ENCODE data around the gene RREB1.

The RREB1 gene

DNA sequence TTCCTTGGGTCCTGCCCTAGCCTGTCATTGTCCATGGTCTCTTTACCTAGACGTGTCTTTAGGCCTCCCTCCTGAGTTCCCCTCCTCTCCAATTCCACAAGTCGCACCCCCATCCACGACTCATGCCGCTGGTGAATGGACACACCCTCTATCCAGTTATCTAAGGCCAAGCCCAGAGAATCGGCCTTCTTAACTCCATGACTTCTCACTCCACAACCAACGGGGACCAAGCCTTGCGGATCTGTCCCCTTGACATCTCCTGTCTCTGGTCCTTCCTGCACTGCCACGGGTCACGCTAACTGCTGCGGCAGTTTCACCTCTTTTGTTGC, 7.0 kb upstream of the RREB1 start:
- no peak for DNase-seq

- no peak for DNase-seq
These were observed 6.5 kb upstream of the RREB1 start for GRCh38 chr6:7101290-7101689.

DNA sequence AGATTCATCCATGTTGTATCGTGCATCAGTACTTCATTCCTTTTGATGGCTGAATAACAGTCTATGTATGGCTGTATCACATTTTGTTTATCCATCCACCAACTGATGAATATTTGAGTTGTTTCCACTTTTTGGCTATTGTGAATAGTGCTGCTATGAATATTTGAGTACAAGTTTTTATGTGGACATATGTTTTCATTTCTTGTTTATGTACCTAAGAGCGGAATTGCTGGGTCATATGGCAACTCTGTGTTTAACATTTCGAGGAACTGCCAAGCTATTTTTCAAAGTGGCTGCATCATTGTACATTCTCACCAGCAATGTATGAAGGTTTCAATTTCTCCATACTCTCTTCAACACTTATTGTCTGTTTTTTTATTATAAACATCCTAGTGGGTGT, 3.0 kb upstream of the RREB1 start:
- no peak for DNase-seq

- no peak for DNase-seq
These were observed 1.5 kb upstream of the RREB1 start for GRCh38 chr6:7106215-7106751.

DNA sequence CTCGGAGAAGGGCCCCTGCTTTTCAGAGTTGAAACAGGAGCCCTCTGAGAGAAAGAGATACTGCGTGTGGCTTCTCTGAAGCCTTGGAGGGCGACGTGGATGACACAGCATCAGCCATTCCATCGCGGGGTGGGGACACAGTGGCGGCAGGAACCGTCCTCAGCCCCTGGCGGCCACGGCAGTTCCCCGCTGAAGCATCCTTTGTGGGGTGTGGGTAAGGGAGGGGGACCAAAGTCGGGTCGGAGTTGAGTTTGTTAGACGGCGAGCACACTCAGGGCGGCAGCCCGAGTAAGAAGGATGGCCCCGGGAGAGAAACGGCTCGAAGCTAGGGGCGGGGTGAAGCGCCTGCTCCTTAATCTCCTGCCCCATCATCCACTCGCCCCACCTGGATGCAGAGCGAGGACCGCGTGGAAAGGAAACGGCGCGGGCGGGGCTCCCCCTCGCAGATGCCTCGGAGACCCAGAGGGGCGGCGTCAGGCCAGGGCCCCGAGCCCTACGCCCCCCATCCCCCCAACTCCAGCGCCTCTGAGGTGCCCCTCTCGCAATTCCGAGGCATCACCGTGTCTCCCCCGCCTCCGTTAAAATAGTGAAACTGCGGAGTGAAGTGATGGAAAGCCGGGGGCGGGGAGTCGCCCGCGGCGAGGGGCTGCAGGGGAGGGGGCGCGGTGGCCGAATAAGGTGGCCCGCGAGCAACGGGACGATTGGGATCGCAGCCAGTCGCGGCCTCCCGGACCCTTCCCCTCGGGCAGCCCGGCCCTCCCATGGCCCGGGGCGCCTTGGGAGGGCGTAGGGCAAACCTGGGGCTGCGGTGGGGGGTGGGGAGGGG, 796 bp upstream of the RREB1 start:
- no peak for DNase-seq

GRCh38 chr6:7108196-7108963, 619 bp downstream of the RREB1 start:
- DNase-seq: no peak

DNA sequence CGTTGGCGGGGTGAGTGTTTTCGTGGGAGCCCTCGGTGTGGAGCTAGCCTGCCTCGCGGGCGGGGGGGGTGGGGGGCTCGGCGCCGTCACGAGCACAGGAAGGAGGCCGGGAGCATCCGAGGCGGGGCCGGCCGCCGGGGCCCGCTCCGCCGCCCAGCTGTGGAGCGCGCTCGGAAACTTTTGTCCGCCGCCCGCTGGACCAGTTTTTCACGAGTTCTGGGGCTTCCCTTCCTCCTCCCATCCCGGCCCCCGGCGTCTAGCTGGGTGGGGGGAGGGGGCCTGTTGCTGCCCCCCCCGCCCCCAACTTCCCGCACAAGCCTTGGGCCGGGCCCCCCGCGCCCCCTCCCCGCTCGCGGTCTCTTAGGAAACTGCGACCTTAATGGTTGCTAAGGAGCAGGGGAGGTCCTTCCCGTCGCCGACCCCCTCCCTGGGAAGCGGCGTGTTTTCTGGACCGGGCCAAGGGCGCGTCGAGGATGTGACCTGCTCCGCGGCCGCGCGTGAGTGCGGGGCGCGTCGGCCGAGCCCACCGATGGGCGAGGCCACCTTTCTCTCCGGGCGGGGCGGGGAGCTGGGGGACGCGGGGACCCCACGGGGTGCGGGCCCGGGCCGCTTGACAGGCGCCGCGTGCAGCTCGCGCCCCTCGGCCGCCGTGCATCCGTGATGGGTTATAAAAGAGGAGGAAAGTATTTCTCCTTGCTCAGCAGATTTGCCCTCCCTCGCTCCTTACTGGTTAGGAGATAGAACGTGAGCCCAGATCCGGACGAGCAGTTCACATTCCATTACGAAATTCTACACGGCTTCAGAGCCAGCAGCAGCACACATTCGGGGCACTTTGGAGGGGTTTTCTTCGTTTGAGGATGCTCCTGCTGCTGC, 1.4 kb downstream of the RREB1 start:
- DNase-seq: peak; percentile 18

GRCh38 chr6:7110092-7110792, 2.5 kb downstream of the RREB1 start:
- DNase-seq: no peak

DNA sequence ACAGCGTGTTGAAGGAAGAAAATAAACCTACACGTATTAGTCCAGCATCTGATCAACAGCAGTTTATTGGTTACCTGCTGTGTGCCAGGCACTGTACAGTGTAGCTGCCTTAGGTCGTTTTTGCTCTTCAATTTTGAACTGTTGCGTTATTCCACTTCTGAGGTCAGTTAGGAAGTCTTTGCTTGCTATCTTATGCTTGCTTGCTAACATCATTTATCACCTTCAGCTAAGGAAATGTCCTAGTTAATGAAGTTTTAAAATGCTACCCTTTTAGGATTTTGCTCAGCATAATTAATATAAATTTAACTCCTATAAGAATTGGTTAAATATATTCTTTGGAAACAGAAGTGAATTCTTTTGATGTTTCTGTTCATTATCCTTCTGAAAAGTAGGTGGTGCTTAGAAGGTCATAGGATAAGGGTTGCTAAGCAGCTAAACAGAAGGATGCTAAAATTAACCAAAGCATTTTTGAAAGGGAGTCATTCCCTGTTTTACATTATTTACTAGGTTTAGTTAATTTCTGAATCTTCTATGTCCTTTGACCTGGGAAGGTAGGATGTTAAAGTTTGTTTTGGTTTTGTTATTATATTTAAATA, 3.4 kb downstream of the RREB1 start:
- no peak for DNase-seq

DNA sequence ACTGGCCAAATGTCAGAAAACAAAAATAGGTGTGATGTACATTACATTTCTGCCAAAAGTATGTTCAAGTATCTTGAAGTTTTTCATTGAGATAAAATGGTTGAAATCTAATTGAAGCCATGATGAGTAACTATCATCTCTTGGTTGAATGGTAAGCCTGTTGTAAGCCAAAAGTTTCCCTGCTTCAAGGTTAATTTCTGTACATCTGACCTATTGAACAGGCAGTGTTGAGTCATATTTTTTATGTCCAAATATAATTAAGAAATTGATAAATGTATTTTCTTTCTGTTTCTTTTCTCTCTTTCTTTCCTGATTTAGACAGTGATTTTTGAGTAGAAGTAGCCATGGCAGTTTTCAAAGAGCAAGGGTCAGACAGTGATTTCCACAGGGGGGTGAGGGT, 4.4 kb downstream of the RREB1 start:
- no peak for DNase-seq

GRCh38 chr6:7112741-7113313, 5.1 kb downstream of the RREB1 start:
- DNase-seq: peak; percentile 62

DNA sequence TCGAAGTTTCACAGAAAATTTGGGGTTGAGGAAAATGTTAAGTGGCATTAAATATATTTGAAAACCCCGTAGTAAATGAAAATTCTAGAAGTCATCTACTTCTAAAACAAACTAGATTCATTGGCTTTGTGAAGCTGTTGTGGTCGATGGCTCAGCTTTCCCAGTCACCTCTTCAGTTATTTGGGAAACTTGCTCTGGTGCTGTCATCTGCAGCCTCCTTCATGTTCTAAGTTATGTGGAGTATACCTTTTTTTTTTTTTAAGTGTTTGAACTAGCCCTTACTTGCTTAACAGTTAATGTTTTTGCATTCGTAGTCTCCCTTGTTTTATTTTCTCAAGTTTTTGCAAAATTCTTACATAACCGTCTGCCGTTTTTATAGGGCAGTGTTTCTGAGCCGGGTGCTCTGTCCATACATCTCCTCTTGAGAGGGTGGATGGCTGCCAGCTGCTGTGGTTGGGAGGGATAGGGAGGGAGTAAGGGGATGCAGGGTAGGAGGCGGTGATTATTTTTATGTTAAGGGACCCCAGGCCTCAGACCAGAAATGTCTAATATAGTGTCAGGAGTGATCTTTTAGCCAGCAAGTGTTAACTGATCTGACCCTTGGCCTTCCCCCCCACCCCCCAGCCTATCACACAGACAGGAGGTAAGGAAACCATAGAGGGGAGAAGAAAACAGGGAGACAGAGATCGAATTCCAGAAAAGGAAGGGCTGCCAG, 7.1 kb downstream of the RREB1 start:
- DNase-seq: no peak

DNA sequence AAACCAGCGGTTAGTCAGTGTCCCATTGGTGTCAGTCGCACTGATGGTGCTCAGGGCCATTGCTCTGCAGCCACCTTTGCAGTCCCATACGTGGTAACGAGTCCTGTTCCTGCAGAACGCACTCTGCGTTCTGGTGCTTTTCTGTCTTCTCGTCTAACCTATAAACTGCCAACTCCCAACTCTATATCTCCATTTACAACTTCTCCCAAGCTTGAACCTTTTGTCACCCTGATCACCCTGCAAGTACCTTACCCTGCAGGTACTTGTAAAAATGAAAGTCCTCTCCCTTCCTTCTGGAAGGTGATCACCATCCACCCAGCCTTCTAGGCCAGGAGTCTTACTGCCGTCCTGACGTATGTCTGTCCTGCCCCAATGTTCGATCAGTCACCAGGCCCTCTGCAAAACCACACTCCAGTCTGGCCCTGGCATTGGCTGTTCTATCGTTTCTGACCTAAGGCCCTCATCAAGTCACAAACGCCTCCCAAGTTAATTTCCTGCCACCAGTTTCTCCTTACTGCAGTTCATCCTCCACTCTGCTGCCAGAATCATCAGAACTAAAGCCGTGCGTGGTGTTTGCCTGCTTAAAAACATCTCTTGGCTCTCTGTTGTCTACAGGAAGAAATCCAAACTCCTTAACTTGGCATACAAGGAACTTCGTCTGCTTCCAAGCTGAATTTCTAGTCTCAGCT, 7.9 kb downstream of the RREB1 start:
- DNase-seq: no peak

DNA sequence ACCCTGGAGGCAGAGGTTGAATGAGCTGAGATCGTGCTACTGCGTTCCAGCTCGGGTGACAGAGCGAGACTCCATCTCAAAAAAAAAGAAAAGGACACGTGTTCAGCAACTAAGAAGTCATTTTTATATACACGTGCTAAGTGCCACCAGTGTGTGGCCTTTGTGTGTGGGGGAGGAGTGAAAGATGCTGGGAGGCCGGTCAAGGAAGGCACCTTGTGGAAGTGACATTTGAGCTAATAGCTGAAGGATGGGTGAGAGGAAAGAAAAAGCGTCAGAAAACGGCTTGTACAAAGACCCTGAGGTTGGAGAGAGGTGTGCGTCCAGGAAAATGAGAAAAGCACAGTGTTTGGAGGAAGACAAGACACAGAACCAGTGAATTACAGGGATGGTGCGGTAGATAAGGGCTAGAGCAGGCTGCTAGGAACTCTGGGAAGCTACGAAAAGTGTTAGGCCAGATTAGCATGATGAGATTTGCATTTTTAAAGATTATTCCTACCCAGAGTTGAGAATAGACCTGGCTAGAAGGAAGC, 11.6 kb downstream of the RREB1 start:
- no peak for DNase-seq

- DNase-seq: no peak
These were observed 14.0 kb downstream of the RREB1 start for GRCh38 chr6:7121700-7122241.

GRCh38 chr6:7122684-7123083, 14.9 kb downstream of the RREB1 start:
- no peak for DNase-seq

GRCh38 chr6:7124114-7124513, 16.4 kb downstream of the RREB1 start:
- DNase-seq: no peak

GRCh38 chr6:7124636-7125035, 16.9 kb downstream of the RREB1 start:
- no peak for DNase-seq

DNA sequence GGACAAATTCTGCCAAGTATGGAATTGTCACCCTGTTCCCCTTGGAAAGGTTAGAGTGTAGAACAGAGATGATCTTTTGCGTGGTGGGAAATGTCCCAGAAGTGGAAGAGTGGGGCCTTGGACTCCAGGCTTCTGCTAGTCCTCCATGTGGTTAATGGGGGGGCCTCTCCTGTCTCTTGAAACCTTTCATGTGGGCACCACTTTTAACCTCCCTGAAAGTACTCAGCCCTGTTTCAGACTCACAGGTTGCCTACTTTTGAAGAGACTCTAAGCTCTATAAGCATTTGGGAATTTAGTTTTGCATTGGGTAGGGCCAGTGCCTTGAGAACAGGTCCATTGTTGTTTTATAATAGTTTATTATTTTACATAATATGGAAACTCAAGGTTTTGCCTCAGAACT, 17.5 kb downstream of the RREB1 start:
- DNase-seq: no peak

DNA sequence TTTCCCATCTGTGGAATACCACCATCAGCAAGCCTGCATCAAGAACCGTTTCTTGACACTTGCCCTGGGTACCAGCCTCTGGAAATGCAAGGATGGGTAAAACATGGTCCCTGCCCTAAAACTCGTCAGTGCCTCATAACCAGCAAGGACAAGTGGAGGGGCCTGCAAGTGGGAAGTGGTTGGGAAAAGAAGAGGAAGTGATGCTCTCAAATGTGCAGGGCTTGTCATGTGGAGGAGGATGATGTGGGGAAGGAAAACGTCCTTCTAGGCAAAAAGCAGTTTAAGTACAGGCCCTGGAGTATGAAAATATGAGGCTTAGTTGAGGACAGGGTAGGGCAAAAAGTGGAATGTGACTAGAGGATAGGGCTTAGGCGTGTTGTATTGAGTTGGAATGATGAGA, 19.0 kb downstream of the RREB1 start:
- no peak for DNase-seq

Data from COR-L47 (cell line).